ENCODE measurements around the gene PLEKHA7.

PLEKHA7 gene

DNA sequence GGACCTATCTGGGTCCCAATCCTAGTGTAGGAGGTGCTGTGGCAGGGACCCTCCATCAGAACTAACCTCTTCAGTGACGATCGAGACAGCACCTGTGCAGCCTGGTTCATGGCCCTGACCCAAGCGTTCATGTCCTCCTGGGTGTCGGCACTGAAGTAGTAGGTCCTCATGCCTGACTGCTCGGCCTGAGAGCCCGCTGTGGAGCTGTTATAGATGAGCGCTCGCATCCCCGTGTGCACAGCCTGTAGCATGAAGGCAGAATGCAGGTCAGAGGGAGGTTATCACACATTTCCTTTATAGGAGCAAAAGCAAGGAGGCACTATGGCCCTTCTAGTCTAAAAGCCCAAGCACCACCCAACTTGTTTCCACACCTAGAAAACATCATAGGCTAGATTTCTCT, 172.7 kb downstream of the PLEKHA7 start:
- no peaks in the 10 kb centered on the region for H4K20me1 ChIP-seq (ENCODE audit: control insufficient read depth, insufficient read depth, low read depth, low read length)

DNA sequence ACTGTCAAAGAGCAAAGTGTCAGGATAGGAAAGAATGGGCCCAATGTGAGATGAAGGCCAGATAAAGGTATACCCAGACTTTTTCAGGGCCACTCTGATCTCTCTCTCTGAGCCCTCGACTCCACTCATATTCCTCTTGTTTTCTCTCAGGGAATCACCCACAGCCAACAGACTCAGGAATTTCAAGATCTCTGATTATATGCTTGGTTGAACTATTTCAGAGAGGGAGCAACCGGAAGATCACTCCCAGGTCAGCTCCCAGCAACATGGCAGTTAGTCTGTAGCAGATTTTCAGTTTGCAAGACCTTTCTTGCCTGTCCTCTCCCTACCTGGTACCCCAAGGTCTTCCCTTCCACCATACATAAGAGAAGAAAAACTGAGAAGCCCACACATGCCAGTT, 173.3 kb downstream of the PLEKHA7 start:
- H3K4me1 ChIP-seq (ENCODE audit: control insufficient read depth, low read length) = no peaks in the 10 kb centered on the region
- H3K4me2 ChIP-seq (ENCODE audit: low read length) = no peak overlapping the region
- no peaks in the 10 kb centered on the region for H3K9me3 ChIP-seq (ENCODE audit: control insufficient read depth, insufficient read depth, low read length)
- H3K27me3 ChIP-seq (ENCODE audit: control insufficient read depth, low read length) = peaks cover 27% of the 10 kb centered on the region
- H3K4me3 ChIP-seq (ENCODE audit: low read length) = no peak overlapping the region
- no peaks in the 10 kb centered on the region for H3K9me2 ChIP-seq (replicated peaks; ENCODE audit: control insufficient read depth, low read length)
- no peaks in the 10 kb centered on the region for H3K36me3 ChIP-seq (ENCODE audit: control insufficient read depth, low read length)
- no peaks in the 10 kb centered on the region for H4K20me1 ChIP-seq (ENCODE audit: control insufficient read depth, insufficient read depth, low read depth, low read length)
- TF ChIP-seq CTCF (IDR thresholded peaks at IDR 0.05; ENCODE audit: low read depth, low read length, poor library complexity, severe bottlenecking) (no peak), EZH2phosphoT487 (IDR thresholded peaks at IDR 0.05; ENCODE audit: borderline replicate concordance, low read length) (no peak)
- no peaks in the 10 kb centered on the region for H3K79me2 ChIP-seq (ENCODE audit: control insufficient read depth, low read length)
- no peaks in the 10 kb centered on the region for H3F3A ChIP-seq (ENCODE audit: control insufficient read depth, insufficient read depth)
- H3K27ac ChIP-seq (ENCODE audit: low read depth, low read length) = no peak overlapping the region

More for the DNA sequence above, 172.7 kb downstream of the PLEKHA7 start:
- Histone ChIP-seq H3K36me3 (ENCODE audit: control insufficient read depth, low read length) (no peaks in the 10 kb centered on the region), H3F3A (ENCODE audit: control insufficient read depth, insufficient read depth) (no peaks in the 10 kb centered on the region), H3K4me2 (ENCODE audit: low read length) (no peak overlapping the region), H3K4me3 (ENCODE audit: low read length) (no peak overlapping the region), H3K9me2 (replicated peaks; ENCODE audit: control insufficient read depth, low read length) (no peaks in the 10 kb centered on the region), H3K9me3 (ENCODE audit: control insufficient read depth, insufficient read depth, low read length) (no peaks in the 10 kb centered on the region), H3K27ac (ENCODE audit: low read depth, low read length) (no peak overlapping the region), H3K27me3 (ENCODE audit: control insufficient read depth, low read length) (peaks cover 27% of the 10 kb centered on the region), H3K79me2 (ENCODE audit: control insufficient read depth, low read length) (no peaks in the 10 kb centered on the region), H3K4me1 (ENCODE audit: control insufficient read depth, low read length) (no peaks in the 10 kb centered on the region)
- TF ChIP-seq CTCF (IDR thresholded peaks at IDR 0.05; ENCODE audit: low read depth, low read length, poor library complexity, severe bottlenecking) = no peak
- TF ChIP-seq EZH2phosphoT487 (IDR thresholded peaks at IDR 0.05; ENCODE audit: borderline replicate concordance, low read length) = no peak

DNA sequence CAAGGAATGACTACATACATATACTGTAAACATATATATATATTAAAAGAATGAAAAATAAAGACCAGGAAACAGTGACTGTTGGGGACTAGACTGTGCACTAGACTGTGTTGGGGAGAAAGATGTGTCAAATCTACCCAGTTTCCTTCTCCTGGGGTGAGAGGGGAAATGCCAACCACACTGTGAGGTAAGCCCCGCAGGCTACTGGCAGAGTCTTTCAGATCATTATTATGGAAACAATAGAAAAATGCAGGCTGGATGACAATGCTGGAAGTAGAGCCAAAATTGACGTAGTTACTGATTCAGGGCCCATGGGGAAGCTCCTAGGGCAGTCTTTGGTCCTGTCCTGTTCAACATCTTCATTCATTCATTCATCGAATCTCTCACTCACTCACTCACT, 174.4 kb downstream of the PLEKHA7 start:
- Histone ChIP-seq H3K4me3 (ENCODE audit: low read length) (no peak overlapping the region), H4K20me1 (ENCODE audit: control insufficient read depth, insufficient read depth, low read depth, low read length) (no peaks in the 10 kb centered on the region), H3F3A (ENCODE audit: control insufficient read depth, insufficient read depth) (no peaks in the 10 kb centered on the region), H3K36me3 (ENCODE audit: control insufficient read depth, low read length) (no peaks in the 10 kb centered on the region), H3K79me2 (ENCODE audit: control insufficient read depth, low read length) (no peaks in the 10 kb centered on the region), H3K9me2 (replicated peaks; ENCODE audit: control insufficient read depth, low read length) (no peaks in the 10 kb centered on the region), H3K9me3 (ENCODE audit: control insufficient read depth, insufficient read depth, low read length) (no peaks in the 10 kb centered on the region), H3K27me3 (ENCODE audit: control insufficient read depth, low read length) (peaks cover 27% of the 10 kb centered on the region), H3K4me1 (ENCODE audit: control insufficient read depth, low read length) (no peaks in the 10 kb centered on the region), H3K27ac (ENCODE audit: low read depth, low read length) (no peak overlapping the region), H3K4me2 (ENCODE audit: low read length) (no peak overlapping the region)
- no peak for TF ChIP-seq EZH2phosphoT487 (IDR thresholded peaks at IDR 0.05; ENCODE audit: borderline replicate concordance, low read length)
- no peak for TF ChIP-seq CTCF (IDR thresholded peaks at IDR 0.05; ENCODE audit: low read depth, low read length, poor library complexity, severe bottlenecking)

DNA sequence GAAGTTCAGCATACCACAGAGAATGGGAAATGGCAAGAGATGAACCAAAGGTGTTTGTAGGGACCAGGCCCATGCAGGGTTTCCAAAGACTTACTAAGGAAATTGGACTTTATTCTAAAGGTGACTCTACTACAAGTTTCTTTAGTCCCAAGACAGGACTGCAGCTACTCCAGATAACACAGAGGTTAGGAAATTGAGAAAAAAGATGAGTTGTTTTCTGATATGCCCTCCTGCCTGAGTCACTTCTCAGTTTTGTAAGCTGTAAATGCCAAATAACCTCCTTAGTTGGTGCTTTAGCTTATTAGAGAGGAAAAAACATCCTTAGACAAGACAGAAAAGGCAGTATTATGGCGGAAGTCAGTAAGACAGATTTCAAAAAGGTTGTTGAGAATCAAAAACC, 179.8 kb downstream of the PLEKHA7 start:
- no peaks in the 10 kb centered on the region for H3K9me2 ChIP-seq (replicated peaks; ENCODE audit: control insufficient read depth, low read length)
- no peak overlapping the region for H3K4me2 ChIP-seq (ENCODE audit: low read length)
- no peaks in the 10 kb centered on the region for H3K9me3 ChIP-seq (ENCODE audit: control insufficient read depth, insufficient read depth, low read length)
- H3K79me2 ChIP-seq (ENCODE audit: control insufficient read depth, low read length) = no peaks in the 10 kb centered on the region
- H4K20me1 ChIP-seq (ENCODE audit: control insufficient read depth, insufficient read depth, low read depth, low read length) = no peaks in the 10 kb centered on the region
- H3K36me3 ChIP-seq (ENCODE audit: control insufficient read depth, low read length) = no peaks in the 10 kb centered on the region
- H3K4me1 ChIP-seq (ENCODE audit: control insufficient read depth, low read length) = no peaks in the 10 kb centered on the region
- H3K27ac ChIP-seq (ENCODE audit: low read depth, low read length) = no peak overlapping the region
- no peaks in the 10 kb centered on the region for H3F3A ChIP-seq (ENCODE audit: control insufficient read depth, insufficient read depth)
- H3K27me3 ChIP-seq (ENCODE audit: control insufficient read depth, low read length) = no peaks in the 10 kb centered on the region; the same call in 1 of the 2 replicates
- no peak overlapping the region for H3K4me3 ChIP-seq (ENCODE audit: low read length)
- no peak for TF ChIP-seq CTCF (IDR thresholded peaks at IDR 0.05; ENCODE audit: low read depth, low read length, poor library complexity, severe bottlenecking)
- no peak for TF ChIP-seq EZH2phosphoT487 (IDR thresholded peaks at IDR 0.05; ENCODE audit: borderline replicate concordance, low read length)

All from DOHH2 (cell line).